CD4-positive, alpha-beta T cell treated with Interferon gamma for 1 hour (primary cell): ENCODE data around the gene TRDMT1.

ENCODE experiments used
- DNase-seq: peaks from one replicate; pipeline ENCODE4 v3.0.0-alpha.2; 2020

The TRDMT1 gene

DNA sequence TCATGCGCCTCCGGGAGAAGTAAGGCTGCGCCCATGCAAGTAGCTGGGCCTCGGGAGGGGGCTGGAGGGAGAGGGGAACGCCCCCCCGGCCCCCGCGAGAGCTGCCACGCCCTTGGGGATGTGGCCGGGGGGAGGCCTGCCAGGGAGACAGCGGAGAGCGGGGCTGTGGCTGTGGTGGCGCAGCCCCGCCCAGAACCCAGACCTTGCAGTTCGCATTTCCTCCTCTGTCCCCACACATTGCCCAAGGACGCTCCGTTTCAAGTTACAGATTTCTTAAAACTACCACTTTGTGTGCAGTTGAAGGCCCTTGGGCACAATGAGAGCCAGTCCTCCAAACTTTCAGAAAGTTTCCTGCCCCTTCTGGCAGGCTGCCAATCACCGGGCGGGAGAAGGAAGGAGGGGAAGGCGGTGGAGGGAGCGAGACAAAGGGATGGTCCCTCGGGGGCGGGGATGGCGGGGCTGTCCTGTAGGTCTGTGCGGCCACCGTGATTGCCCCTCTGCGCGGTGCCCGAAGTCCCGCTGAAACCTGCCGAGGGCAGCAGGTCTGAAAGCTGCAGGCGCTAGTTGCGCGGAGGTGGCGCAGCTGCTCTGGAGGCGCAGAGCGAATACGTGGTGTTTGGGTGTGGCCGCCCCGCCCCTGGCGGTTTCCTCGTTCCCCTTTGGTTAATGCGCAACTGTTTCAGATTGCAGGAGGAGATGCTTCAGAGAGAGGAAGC lies 28.7 kb upstream of the TRDMT1 start:
- peak; percentile 89 for DNase-seq

DNA sequence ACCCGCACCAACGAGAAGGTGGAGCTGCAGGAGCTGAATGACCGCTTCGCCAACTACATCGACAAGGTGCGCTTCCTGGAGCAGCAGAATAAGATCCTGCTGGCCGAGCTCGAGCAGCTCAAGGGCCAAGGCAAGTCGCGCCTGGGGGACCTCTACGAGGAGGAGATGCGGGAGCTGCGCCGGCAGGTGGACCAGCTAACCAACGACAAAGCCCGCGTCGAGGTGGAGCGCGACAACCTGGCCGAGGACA lies 28.2 kb upstream of the TRDMT1 start:
- DNase-seq, result no peak

DNA sequence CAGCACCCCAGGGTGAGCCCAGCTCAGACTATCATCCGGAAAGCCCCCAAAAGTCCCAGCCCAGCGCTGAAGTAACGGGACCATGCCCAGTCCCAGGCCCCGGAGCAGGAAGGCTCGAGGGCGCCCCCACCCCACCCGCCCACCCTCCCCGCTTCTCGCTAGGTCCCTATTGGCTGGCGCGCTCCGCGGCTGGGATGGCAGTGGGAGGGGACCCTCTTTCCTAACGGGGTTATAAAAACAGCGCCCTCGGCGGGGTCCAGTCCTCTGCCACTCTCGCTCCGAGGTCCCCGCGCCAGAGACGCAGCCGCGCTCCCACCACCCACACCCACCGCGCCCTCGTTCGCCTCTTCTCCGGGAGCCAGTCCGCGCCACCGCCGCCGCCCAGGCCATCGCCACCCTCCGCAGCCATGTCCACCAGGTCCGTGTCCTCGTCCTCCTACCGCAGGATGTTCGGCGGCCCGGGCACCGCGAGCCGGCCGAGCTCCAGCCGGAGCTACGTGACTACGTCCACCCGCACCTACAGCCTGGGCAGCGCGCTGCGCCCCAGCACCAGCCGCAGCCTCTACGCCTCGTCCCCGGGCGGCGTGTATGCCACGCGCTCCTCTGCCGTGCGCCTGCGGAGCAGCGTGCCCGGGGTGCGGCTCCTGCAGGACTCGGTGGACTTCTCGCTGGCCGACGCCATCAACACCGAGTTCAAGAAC lies 27.7 kb upstream of the TRDMT1 start:
- peak; percentile 88 for DNase-seq

DNA sequence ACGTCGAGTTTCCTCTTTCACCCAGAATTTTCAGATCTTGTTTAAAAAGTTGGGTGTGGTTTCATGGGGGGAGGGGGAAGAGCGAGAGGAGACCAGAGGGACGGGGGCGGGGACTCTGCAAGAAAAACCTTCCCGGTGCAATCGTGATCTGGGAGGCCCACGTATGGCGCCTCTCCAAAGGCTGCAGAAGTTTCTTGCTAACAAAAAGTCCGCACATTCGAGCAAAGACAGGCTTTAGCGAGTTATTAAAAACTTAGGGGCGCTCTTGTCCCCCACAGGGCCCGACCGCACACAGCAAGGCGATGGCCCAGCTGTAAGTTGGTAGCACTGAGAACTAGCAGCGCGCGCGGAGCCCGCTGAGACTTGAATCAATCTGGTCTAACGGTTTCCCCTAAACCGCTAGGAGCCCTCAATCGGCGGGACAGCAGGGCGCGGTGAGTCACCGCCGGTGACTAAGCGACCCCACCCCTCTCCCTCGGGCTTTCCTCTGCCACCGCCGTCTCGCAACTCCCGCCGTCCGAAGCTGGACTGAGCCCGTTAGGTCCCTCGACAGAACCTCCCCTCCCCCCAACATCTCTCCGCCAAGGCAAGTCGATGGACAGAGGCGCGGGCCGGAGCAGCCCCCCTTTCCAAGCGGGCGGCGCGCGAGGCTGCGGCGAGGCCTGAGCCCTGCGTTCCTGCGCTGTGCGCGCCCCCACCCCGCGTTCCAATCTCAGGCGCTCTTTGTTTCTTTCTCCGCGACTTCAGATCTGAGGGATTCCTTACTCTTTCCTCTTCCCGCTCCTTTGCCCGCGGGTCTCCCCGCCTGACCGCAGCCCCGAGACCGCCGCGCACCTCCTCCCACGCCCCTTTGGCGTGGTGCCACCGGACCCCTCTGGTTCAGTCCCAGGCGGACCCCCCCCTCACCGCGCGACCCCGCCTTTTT lies 26.9 kb upstream of the TRDMT1 start, which contains the start of gene VIM:
Gene VIM, plus strand, starts transcription at position 151 of the 925 bp plus-strand sequence. CDS start 1,182 bp downstream, outside the sequence.
- peak; percentile 89 for DNase-seq

DNA sequence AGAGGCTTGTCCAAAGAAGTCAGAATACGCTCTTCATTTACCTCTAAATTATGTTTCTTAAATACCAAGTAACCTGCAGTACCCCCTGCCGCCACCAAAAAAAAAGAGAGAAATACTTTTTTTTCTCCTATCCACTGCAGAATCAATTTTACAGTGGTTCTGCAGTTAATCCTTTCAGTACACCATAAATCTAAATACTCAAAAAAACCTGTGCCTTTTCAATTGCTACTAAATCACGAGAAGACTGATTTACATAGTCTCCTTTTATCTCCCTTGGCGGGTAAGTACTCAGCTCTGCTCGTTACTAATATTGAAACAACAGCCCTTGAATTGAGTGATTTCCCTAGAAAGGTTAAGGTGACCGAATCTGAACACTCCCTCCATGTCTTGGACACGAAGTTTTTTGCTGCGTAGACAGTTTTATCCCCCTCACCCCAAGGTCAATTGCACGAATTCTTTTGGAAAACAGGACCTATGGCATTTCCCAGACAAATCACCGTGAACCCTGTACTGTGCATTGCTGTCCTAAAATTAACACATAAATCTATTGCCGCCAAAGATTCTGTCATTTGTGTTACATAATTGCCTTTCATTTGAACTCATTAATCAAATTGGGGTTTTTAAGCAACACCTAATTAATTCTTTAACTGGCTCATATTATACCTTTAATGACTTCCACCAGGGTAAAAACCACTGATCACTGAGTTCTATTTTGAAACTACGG lies 26.1 kb upstream of the TRDMT1 start:
- no peak for DNase-seq

DNA sequence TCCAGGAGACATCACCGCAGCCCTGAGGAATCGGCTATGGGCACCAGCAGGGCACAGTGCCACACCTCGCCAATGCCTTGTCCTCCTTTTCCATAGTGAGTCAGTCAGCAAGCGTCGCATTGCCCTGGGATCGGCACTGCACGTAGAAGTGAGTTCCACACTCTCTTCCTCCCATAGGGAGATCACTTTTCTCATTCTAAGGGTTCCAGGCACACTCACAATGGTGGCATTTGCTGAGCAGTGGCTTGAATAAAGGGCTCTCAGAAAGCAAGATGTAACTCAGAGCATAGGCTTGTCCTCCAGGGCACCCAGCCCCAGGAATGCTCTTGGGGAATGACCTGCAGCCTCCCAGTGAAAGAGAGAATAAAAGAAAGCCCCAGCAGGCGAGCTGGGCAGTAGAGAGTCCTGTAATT lies 25.4 kb upstream of the TRDMT1 start:
- no peak for DNase-seq

DNA sequence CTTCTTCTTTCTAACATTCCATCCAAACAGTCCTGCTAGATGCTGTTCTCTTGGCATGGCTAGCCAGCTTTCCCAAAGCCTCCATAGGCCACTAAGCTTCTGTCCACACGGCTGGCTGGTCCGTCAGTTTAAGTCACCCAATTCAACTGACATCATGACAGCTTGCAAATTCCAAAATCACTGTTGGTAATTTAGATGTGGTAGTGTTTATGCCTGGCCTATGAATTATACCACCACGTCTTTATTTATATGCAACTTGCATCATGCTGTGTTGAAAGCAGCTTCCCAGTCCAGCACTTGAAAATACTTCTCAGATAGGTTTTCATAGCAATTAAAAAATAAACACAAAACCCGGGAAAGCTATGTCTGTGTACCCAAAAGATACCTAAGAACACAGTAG lies 24.3 kb upstream of the TRDMT1 start:
- no peak for DNase-seq

DNA sequence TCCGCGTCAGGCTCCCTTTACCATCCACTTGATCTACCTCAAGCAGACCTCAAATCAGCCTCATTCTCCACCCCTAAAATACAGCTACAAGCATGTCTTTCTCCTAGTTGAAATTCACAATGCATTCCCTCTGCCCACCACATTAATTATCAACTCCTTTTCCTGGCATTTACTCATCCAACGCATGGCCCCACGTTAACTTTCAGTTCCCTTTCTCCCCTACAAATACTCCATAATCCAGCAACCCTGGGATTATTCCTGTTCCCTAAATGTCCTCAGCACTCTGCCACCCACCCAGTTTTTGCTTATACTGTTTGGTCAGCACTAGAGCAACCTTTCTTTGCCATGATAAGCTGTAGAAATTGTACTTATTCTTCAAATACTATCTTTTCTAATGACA lies 20.9 kb upstream of the TRDMT1 start:
- DNase-seq, result no peak

DNA sequence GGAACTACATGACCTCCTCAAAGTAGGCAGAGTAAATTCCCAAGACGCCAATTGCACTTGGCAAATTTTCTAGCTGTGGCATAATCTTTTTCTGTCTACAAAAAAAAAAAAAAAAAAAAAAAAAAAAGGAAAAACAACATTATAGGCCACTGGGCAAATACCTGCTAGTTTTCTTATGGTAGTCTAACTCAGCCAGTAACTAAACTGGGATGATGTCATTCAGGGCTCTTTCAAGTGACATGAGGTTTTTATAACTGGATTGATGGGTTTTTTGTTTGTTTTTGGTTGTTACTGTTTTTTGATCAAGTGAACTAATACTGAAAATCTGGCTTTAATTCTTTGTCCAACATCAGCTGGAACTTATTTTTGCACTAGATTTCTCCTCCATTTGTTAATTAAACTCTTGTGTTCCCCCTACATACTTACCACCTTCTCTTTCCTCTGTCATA lies 19.2 kb upstream of the TRDMT1 start:
- no peak for DNase-seq

DNA sequence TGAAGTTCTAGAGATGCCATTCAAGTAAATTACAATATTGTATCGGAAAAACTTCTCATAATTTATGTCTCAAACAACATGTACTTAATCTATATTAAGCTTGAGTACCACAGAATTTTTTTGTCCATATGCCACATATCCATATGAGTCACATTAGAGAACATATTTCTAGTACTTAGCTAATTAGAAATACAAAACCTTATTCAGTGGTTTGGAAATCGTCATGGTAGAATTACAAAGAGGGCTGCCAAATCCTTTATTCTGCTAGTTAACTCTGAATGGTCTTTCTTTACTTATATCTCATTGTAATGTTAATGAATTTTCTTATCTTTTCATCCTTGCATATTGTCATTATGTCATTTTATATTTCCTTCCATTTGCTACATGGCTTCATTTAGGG lies 17.6 kb upstream of the TRDMT1 start:
- DNase-seq, result no peak

DNA sequence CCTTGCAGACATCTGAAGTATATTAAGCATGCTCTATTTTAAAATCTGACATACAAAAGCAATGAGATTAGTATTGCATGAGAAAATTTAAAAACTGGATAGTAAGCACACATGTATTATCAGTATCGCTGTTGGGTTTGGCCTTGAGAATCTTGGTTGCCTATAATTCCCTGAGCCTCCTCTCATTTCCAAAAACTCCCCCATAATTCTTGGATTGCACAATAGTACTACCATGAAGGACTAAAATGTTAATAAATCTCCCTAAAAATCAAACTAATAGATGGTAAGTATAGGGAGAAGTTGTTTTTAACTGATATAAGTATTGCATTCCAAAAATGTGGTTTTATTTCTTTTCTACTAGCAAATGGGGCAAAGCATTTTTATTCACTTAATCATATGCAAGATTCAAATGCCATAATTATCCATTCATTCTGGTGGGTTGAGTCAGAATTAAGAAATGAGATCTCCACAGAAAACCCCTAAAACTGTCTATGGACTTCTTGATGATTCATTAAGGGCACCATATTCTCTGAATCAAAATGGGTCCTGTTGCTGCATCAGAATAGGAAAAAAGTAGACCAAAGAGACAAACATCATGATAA lies 16.3 kb upstream of the TRDMT1 start:
- no peak for DNase-seq

DNA sequence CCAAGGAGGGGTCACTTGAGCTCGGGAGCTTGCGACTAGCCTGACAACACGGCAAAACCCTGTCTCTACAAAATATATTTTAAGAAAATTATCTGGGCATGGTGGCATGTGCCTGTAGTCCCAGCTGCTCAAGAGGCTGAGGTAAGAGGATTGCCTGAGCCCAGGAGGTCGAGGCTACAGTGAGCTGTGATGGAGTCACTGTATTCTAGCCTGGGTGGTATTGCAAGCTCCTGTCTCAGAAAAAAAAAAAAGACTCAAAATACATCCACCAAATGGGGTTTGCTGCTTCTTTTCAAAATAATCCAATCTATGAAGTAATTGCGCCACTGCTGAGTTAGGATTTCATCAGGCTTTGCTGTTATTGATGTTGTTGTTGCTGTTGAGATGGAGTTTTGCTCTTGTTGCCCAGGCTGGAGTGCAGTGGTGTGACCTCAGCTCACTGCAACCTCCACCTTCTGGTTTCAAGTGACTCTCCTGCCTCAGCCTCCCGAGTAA lies 15.5 kb upstream of the TRDMT1 start:
- peak; percentile 23 for DNase-seq

DNA sequence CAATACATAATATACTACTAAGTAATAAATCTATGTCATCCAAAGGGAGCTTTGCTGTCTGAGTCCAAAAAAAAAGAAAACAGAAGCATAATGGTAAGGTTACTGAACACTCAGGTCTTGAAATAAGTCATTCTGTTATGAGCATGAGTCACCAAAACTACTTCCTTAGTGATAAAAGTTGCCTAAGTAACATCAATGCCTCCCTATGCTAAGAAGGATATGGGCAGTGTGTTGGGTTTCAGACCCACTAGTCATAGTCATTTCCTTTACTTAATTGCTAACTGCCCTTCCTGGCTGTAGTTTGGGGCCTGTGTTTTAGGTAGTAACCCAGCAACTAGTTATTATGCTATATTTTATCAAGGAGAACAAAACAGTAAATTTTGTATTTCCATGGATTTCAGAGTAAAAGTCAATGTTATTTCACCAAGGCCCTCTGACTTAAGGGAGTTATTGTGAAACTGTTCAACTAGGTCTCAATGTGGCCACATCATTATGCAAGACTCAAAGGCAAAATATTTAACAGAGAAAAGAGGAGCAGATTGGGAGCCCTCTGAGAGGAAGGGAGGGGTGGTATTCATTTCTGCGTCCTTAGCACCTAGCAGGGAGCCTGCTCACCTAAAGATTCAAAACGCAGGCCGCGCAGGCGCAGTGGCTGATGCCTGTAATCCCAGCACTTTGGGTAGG lies 14.9 kb upstream of the TRDMT1 start:
- DNase-seq, result peak; percentile 60

DNA sequence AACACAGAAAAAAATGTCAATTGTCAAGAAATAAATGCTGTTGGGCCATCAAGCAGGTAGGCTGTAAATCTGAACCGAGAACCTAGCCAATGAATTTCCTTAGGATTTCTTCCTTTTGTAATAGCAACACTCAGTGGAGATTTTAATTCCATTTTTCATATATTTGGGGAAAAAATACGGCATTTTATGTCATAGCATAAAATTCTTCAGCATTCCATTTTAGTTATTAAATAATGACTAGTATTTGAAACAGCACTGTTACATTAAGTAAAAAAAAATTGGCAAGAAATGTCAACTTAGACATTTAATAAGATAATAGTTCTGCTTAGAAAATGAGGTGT lies 14.3 kb upstream of the TRDMT1 start:
- no peak for DNase-seq

DNA sequence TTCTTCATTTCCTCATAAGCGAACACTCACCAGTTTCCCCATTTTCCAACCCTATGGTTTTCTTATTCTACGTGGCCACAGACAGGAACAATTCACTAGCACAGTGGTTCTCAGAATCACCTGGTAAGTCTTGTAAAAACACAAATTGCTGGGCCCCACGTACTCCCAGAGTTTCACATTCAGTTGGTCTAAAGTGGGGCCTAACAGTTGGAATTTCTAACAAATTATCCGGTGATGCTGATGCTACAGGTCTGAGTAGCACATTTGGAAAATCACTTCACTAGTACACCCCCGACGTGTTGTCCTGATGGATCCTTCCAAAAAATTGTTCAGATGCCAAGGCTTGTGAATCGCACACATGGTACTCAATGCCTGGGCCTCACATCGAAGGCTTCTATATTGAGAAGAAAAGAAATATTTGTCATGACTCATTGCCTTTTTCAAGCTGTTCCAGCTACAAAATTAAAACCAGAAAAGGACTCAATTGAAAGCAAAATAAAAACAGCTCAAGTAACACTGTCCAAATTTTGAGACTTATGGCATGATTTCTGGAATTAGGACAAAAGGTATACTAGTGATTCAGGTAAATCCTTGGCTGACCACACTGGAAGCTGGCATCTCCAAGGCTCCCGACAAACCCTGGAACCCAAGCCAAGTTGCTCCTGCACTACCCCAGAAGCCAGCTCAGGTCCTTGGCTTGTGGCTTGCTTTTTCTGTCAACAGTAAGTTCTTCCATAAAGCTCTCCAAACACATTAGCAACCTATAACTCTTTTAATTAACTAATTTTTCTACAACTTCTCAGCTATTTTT lies 13.7 kb upstream of the TRDMT1 start:
- no peak for DNase-seq

DNA sequence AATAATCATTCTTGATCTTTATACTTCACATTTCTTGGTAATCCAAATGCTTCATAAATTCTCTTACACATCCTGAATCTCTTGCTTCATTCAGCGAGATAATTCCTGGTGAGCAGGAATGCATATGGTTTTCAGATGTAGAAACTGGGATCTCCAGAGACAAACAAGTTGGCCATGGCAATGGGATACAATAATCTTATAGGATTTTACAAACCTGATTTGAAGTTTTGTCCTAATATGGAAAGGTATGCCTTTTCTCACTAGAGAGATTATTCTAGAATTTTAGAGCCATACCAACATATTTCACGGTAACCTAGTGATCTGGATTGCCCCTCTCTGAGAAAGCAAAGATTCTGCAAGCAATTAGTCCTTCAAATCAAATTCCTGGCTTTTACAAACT lies 13.1 kb upstream of the TRDMT1 start:
- no peak for DNase-seq

DNA sequence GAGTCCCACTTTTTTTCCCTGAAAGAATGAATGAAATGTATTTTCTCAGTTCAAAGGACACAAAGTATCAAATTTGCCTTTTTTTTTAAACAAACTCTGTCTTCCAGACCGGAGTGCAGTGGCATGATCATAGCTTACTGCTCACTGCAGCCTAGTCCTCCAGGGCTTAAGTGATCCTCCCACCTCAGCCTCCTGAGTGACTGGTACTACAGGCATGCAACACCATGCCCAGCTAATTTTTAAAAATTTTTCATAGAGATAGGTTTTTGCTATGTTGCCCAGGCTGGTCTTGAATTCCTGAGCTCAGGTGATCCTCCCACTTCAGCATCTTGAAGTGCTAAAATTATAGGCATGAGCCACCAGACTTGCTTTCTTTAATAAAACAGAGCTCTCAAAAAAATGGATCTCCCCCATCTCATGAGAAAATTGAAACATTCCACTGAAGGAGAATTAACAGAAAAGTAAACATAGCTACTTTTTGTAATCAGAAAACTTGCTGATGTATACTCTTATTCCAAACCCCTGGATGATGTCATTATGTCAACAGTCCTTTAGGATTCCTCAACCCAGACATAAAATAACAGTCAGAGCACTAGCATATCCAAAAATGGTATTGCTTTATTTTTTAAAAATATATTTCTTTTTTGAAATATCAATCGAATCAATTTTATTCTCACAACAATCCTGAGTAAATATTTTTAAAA lies 12.3 kb upstream of the TRDMT1 start:
- DNase-seq, result no peak

DNA sequence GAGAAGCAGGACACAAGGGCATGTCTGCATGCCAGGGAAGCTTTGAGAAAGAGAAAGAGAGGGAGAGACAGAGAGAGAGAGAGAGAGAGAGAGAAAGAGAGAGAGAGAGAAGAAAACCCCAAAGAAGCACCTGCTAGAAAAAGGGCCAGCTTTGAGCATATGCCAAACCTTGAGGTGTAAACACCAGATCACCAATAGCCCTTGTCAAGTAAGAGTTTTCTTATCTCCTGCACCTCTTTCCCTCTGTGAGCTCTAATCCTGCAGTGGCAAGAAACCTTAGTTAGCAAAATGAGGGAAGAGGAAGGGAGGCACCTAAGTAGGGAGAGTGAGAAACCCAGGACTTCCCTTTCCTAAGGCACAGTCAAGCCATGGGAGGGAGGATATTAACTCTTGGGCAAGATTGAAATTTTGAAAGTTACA lies 11.3 kb upstream of the TRDMT1 start:
- peak; percentile 16 for DNase-seq

DNA sequence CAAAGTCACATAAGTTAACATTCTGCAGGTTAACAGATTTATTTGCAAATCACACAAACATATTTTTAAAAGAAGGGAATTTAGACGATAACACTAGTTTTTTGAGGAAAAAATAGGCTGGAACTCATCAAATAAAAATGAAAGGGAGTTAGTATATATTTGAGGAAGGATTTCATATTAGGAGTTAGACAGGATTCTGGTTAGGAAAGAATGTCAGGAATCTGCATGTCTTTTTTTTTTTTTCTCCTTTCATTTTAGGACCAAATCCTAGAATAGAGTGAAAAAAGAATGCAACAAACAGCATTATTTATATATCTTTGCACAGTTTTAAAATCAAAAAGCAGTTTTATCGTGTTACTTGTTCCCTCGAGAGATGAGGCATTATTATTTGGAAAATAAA lies 8.9 kb upstream of the TRDMT1 start:
- no peak for DNase-seq

DNA sequence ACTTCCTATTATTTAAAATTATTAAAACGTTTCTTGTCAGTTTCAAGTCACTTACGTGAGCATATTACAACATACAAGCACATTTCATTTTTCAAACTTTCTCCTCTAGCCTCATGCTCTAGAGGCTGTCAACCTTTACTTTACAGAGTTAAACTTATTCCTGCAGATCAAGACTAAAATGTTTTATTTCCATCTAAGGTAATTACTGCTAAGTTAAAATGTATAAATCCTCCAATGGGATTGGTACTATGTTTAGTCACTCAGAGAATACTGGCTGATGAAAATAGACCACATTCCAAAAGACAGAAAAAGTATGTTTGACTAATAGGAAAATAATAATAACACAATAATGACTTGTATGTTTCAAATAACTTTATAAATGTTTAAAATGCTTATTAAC lies 8.4 kb upstream of the TRDMT1 start:
- no peak for DNase-seq
